ENCODE results near the gene SVIL.

DNA sequence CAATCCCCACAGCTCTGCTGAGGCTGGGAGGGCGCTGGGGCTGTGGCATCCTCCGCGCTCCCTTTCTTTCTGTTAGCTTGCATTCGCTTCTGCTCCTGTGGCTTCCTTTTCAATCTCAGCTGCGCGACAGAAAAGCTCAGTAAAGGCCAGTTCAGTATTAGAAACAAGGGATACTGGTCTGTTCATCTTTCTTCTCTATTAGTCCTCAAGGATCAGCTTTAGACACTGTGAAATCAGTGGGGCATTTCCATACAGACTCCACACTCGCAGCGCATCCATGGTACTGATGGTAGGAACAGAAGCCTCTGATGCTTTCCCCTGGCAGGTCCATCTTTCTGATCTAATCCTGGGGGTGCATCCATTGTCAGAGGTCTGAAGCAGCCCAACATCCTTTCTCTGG, 182.2 kb downstream of the SVIL start:
- TF ChIP-seq, protein P1, sequence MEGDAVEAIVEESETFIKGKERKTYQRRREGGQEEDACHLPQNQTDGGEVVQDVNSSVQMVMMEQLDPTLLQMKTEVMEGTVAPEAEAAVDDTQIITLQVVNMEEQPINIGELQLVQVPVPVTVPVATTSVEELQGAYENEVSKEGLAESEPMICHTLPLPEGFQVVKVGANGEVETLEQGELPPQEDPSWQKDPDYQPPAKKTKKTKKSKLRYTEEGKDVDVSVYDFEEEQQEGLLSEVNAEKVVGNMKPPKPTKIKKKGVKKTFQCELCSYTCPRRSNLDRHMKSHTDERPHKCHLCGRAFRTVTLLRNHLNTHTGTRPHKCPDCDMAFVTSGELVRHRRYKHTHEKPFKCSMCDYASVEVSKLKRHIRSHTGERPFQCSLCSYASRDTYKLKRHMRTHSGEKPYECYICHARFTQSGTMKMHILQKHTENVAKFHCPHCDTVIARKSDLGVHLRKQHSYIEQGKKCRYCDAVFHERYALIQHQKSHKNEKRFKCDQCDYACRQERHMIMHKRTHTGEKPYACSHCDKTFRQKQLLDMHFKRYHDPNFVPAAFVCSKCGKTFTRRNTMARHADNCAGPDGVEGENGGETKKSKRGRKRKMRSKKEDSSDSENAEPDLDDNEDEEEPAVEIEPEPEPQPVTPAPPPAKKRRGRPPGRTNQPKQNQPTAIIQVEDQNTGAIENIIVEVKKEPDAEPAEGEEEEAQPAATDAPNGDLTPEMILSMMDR (IDR thresholded peaks at IDR 0.05): no peak
- no peak for TF ChIP-seq POLR2A (IDR thresholded peaks at IDR 0.05)

Data from Peyer's patch (tissue), 4 donors.